Measurements from ENCODE around the gene COBL.

DNA sequence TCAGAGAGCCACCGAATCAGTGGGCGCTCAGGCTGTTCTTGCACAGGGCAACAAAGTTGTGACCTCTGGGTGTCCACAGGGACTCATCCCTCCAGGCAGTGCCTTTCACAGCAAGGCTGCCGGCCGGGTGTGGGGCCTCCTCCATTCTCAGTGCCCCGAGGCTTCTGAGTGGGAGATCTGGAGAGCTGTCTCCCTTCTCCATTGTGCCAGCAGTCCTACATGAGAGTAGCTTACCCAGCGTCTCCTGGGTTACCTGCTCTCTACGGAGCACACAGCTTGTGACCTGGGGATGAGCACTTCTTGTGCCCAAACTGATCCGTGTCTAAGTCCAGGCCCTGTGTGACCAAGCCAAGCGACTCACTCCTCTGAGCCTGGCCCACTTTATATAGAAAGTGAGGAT lies 293.1 kb downstream of the COBL start:
- no peak for TF ChIP-seq CREB1 (IDR thresholded peaks at IDR 0.05; ENCODE audit: low read depth)
- no peak for TF ChIP-seq JUNB (IDR thresholded peaks at IDR 0.05)
- no peak for TF ChIP-seq YY1 (IDR thresholded peaks at IDR 0.05; ENCODE audit: low read depth, low read length)
- no peak for TF ChIP-seq GATAD2B (conservative IDR thresholded peaks at IDR 0.05; ENCODE audit: low read depth)
- TF ChIP-seq YBX1 (IDR thresholded peaks at IDR 0.05), result no peak
- TF ChIP-seq TAF1 (IDR thresholded peaks at IDR 0.05; ENCODE audit: borderline replicate concordance, low read depth, low read length), result no peak
- TF ChIP-seq NFYB (IDR thresholded peaks at IDR 0.05; ENCODE audit: insufficient read depth, low read depth, low read length), result no peak
- TF ChIP-seq, protein P1, sequence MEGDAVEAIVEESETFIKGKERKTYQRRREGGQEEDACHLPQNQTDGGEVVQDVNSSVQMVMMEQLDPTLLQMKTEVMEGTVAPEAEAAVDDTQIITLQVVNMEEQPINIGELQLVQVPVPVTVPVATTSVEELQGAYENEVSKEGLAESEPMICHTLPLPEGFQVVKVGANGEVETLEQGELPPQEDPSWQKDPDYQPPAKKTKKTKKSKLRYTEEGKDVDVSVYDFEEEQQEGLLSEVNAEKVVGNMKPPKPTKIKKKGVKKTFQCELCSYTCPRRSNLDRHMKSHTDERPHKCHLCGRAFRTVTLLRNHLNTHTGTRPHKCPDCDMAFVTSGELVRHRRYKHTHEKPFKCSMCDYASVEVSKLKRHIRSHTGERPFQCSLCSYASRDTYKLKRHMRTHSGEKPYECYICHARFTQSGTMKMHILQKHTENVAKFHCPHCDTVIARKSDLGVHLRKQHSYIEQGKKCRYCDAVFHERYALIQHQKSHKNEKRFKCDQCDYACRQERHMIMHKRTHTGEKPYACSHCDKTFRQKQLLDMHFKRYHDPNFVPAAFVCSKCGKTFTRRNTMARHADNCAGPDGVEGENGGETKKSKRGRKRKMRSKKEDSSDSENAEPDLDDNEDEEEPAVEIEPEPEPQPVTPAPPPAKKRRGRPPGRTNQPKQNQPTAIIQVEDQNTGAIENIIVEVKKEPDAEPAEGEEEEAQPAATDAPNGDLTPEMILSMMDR (IDR thresholded peaks at IDR 0.05 in 2 of 3, conservative IDR thresholded peaks at IDR 0.05 in 1 of 3; ENCODE audit: control insufficient read depth in 2 of 3, extremely low read depth in 1 of 3, insufficient read depth in 1 of 3, low read depth in 3 of 3, low read length in 3 of 3), result no peak
- no peak for TF ChIP-seq RAD21 (IDR thresholded peaks at IDR 0.05; ENCODE audit: insufficient read depth, low read depth, low read length)
- TF ChIP-seq NFYA (IDR thresholded peaks at IDR 0.05; ENCODE audit: borderline replicate concordance, low read depth, low read length), result no peak

Data from GM12878 (cell line).